OCI-LY1 (cell line): ENCODE measurements around the gene FAT1.

Source experiments
- EZH2 ChIP-seq: fragments of 200-600 bp; sonication (generic), shearing (Covaris generic); IDR thresholded peaks from 2 replicates; pipeline ENCODE4 v1.8.0; 2017; ENCODE audit warnings: borderline replicate concordance, mixed run types, mild to moderate bottlenecking, antibody characterized with exemption, low read length, moderate library complexity, mixed read lengths
- TF ChIP-seq, protein P1 (sequence below): fragments of 200-600 bp; sonication (generic), shearing (Covaris generic); IDR thresholded peaks from 2 replicates; pipeline ENCODE4 v1.5.1; 2017; ENCODE audit warnings: mild to moderate bottlenecking, antibody characterized with exemption, low read length, moderate library complexity, mixed read lengths

DNA sequence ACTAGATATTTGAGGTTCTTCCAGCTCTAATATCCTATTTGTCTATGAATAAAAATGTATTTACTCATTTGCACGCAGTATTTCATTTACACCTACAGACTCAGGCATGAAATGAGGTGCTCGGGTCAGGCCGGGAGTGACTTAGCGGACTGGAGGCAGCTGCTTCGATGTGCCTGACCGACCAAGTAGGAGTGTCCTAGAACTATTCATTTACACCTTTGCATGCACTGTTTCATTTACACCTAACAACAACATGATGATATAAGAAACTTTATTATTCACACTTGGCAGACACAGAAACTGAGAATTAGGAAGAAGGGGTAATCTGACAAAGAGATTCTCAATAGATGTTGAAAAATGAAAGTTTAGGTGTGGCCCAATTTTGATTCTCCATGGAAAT is 28.7 kb upstream of the FAT1 start:
- TF ChIP-seq, protein P1, sequence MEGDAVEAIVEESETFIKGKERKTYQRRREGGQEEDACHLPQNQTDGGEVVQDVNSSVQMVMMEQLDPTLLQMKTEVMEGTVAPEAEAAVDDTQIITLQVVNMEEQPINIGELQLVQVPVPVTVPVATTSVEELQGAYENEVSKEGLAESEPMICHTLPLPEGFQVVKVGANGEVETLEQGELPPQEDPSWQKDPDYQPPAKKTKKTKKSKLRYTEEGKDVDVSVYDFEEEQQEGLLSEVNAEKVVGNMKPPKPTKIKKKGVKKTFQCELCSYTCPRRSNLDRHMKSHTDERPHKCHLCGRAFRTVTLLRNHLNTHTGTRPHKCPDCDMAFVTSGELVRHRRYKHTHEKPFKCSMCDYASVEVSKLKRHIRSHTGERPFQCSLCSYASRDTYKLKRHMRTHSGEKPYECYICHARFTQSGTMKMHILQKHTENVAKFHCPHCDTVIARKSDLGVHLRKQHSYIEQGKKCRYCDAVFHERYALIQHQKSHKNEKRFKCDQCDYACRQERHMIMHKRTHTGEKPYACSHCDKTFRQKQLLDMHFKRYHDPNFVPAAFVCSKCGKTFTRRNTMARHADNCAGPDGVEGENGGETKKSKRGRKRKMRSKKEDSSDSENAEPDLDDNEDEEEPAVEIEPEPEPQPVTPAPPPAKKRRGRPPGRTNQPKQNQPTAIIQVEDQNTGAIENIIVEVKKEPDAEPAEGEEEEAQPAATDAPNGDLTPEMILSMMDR: no peak
- TF ChIP-seq EZH2: no peak
